Measurements from ENCODE around the gene ELMO3. TPM values are rescaled to one million over a fixed set of nuclear protein-coding genes. Genes with fewer than 3 reads are reported as not detected.

The ELMO3 gene
- total and polyA plus RNA-seq, 2 of the 13 experiments (the other 11 are each of a cell fraction or from before 2014, with no cell fraction given): 2.6 to 4.0 TPM

- 0 out of 2 replicates have a peak, but pooled peaks have one; percentile 90 for TF ChIP-seq CAMTA2 (CRISPR knock-in tag; IDR thresholded peaks at IDR 0.05; ENCODE audit: borderline replicate concordance)
- TF ChIP-seq, protein P1, sequence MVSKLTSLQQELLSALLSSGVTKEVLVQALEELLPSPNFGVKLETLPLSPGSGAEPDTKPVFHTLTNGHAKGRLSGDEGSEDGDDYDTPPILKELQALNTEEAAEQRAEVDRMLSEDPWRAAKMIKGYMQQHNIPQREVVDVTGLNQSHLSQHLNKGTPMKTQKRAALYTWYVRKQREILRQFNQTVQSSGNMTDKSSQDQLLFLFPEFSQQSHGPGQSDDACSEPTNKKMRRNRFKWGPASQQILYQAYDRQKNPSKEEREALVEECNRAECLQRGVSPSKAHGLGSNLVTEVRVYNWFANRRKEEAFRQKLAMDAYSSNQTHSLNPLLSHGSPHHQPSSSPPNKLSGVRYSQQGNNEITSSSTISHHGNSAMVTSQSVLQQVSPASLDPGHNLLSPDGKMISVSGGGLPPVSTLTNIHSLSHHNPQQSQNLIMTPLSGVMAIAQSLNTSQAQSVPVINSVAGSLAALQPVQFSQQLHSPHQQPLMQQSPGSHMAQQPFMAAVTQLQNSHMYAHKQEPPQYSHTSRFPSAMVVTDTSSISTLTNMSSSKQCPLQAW (CRISPR knock-in tag; IDR thresholded peaks at IDR 0.05): peak; percentile 77
- no peak for TF ChIP-seq ATF5 (CRISPR knock-in tag; IDR thresholded peaks at IDR 0.05; ENCODE audit: low read depth)
- TF ChIP-seq BORCS8-MEF2B (CRISPR knock-in tag; IDR thresholded peaks at IDR 0.05): peak; percentile 98
- peak; percentile 86; the same call in 1 of the 2 replicates for TF ChIP-seq ZNF780A (CRISPR knock-in tag; IDR thresholded peaks at IDR 0.05)
- TF ChIP-seq, protein P2, sequence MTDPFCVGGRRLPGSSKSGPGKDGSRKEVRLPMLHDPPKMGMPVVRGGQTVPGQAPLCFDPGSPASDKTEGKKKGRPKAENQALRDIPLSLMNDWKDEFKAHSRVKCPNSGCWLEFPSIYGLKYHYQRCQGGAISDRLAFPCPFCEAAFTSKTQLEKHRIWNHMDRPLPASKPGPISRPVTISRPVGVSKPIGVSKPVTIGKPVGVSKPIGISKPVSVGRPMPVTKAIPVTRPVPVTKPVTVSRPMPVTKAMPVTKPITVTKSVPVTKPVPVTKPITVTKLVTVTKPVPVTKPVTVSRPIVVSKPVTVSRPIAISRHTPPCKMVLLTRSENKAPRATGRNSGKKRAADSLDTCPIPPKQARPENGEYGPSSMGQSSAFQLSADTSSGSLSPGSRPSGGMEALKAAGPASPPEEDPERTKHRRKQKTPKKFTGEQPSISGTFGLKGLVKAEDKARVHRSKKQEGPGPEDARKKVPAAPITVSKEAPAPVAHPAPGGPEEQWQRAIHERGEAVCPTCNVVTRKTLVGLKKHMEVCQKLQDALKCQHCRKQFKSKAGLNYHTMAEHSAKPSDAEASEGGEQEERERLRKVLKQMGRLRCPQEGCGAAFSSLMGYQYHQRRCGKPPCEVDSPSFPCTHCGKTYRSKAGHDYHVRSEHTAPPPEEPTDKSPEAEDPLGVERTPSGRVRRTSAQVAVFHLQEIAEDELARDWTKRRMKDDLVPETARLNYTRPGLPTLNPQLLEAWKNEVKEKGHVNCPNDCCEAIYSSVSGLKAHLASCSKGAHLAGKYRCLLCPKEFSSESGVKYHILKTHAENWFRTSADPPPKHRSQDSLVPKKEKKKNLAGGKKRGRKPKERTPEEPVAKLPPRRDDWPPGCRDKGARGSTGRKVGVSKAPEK (CRISPR knock-in tag; IDR thresholded peaks at IDR 0.05; ENCODE audit: borderline replicate concordance): peak; percentile 84; the same call in 1 of the 2 replicates
- peak; percentile 89 for TF ChIP-seq CBX1 (IDR thresholded peaks at IDR 0.05; ENCODE audit: low read depth)
- no peak; the same call in 1 of the 2 replicates for TF ChIP-seq ZSCAN29 (CRISPR knock-in tag; conservative IDR thresholded peaks at IDR 0.05)
- TF ChIP-seq HES4 (CRISPR knock-in tag; IDR thresholded peaks at IDR 0.05; ENCODE audit: borderline replicate concordance): peak; percentile 50; the same call in 1 of the 2 replicates
- TF ChIP-seq ZNF337 (CRISPR knock-in tag; IDR thresholded peaks at IDR 0.05; ENCODE audit: borderline replicate concordance, low read depth): no peak
- TF ChIP-seq YEATS2 (CRISPR knock-in tag; IDR thresholded peaks at IDR 0.05; ENCODE audit: borderline replicate concordance): peak; percentile 87; the same call in 1 of the 2 replicates
- peak; percentile 99 for TF ChIP-seq ZBTB7B (CRISPR knock-in tag; IDR thresholded peaks at IDR 0.05)
- no peak for TF ChIP-seq CENPT (CRISPR knock-in tag; IDR thresholded peaks at IDR 0.05; ENCODE audit: low read depth)
- TF ChIP-seq RBFOX2 (IDR thresholded peaks at IDR 0.05; ENCODE audit: low read depth, low read length): no peak
- no peak for TF ChIP-seq ZNF672 (CRISPR knock-in tag; IDR thresholded peaks at IDR 0.05)
- TF ChIP-seq KAT8 (CRISPR knock-in tag; IDR thresholded peaks at IDR 0.05): peak; percentile 85
- TF ChIP-seq GZF1 (CRISPR knock-in tag; IDR thresholded peaks at IDR 0.05): peak; percentile 91; the same call in 1 of the 2 replicates
- no peak for TF ChIP-seq ZNF775 (CRISPR knock-in tag; IDR thresholded peaks at IDR 0.05; ENCODE audit: borderline replicate concordance)
- TF ChIP-seq, protein P3, sequence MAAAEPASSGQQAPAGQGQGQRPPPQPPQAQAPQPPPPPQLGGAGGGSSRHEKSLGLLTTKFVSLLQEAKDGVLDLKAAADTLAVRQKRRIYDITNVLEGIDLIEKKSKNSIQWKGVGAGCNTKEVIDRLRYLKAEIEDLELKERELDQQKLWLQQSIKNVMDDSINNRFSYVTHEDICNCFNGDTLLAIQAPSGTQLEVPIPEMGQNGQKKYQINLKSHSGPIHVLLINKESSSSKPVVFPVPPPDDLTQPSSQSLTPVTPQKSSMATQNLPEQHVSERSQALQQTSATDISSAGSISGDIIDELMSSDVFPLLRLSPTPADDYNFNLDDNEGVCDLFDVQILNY (CRISPR knock-in tag; conservative IDR thresholded peaks at IDR 0.05): peak; percentile 86
- TF ChIP-seq MED1 (CRISPR knock-in tag; IDR thresholded peaks at IDR 0.05): peak; percentile 82
Observed at GRCh38 chr16:67184995-67185650, 13.8 kb upstream of the ELMO3 start (continued).

Measured in HepG2 (cell line).